ENCODE measurements around the gene CKAP2L.

DNA sequence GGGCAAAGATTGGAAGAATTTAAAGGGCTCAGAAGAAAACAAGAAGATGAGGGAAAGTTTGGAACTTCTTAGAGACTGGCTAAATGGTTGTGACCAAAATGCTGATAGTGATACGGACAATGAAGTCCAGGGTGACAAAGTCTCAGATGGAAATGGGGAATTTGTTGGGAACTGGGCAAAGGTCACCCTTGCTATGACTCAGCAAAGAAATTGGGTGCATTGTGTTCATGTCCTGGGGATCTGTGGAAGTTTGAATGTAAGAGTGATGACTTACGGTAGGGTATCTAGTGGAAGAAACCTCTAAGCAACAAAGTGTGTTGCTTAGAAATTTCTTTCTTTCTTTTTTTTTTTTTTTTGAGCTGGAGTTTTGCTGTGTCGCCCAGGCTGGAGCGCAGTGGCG lies 25.9 kb upstream of the CKAP2L start:
- TF ChIP-seq EGR1 (IDR thresholded peaks at IDR 0.05) = no peak
- TF ChIP-seq CREB1 (IDR thresholded peaks at IDR 0.05; ENCODE audit: low read depth) = no peak
- TF ChIP-seq EP300 (IDR thresholded peaks at IDR 0.05; ENCODE audit: borderline replicate concordance) = no peak
- TF ChIP-seq, protein P1, sequence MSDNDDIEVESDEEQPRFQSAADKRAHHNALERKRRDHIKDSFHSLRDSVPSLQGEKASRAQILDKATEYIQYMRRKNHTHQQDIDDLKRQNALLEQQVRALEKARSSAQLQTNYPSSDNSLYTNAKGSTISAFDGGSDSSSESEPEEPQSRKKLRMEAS (IDR thresholded peaks at IDR 0.05) = no peak
- no peak for TF ChIP-seq TAF1 (IDR thresholded peaks at IDR 0.05; ENCODE audit: low read depth)
- no peak for TF ChIP-seq CEBPB (IDR thresholded peaks at IDR 0.05)
- no peak for TF ChIP-seq RAD21 (IDR thresholded peaks at IDR 0.05; ENCODE audit: low read depth)
- TF ChIP-seq, protein P2, sequence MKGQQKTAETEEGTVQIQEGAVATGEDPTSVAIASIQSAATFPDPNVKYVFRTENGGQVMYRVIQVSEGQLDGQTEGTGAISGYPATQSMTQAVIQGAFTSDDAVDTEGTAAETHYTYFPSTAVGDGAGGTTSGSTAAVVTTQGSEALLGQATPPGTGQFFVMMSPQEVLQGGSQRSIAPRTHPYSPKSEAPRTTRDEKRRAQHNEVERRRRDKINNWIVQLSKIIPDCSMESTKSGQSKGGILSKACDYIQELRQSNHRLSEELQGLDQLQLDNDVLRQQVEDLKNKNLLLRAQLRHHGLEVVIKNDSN (IDR thresholded peaks at IDR 0.05) = no peak
